Stimulated activated CD8-positive, alpha-beta memory T cell treated with anti-CD3 and anti-CD28 coated beads, Interleukin-15, amount 100 ng/mL, for 48 hours (primary cell): ENCODE results near the gene KIAA1671.

Source experiments
- DNase-seq, 2 donors: peaks; one replicate each; pipeline ENCODE4 v3.0.0-alpha.2; 2020; ENCODE audit warnings: low read depth in 2 of 2

KIAA1671 gene

GRCh38 chr22:25014896-25015755, 62.6 kb downstream of the KIAA1671 start:
- DNase-seq: no peak

GRCh38 chr22:25016311-25016710, 63.8 kb downstream of the KIAA1671 start:
- DNase-seq: no peak

GRCh38 chr22:25018009-25018408, 65.5 kb downstream of the KIAA1671 start:
- no peak for DNase-seq

GRCh38 chr22:25019427-25020184, 67.1 kb downstream of the KIAA1671 start:
- no peak for DNase-seq

GRCh38 chr22:25021409-25021808, 68.9 kb downstream of the KIAA1671 start:
- DNase-seq: no peak

- no peak for DNase-seq
Observed at GRCh38 chr22:25021976-25022711, 69.6 kb downstream of the KIAA1671 start.

- DNase-seq: no peak
Observed at GRCh38 chr22:25023879-25024278, 71.4 kb downstream of the KIAA1671 start.

- DNase-seq: no peak
Observed at GRCh38 chr22:25024895-25025294, 72.4 kb downstream of the KIAA1671 start.

GRCh38 chr22:25025491-25026400, 73.2 kb downstream of the KIAA1671 start:
- no peak for DNase-seq

GRCh38 chr22:25027043-25027906, 74.8 kb downstream of the KIAA1671 start:
- DNase-seq: no peak

GRCh38 chr22:25027959-25028840, 75.7 kb downstream of the KIAA1671 start:
- DNase-seq: no peak

- no peak for DNase-seq
Observed at GRCh38 chr22:25028841-25029141, 76.3 kb downstream of the KIAA1671 start.

GRCh38 chr22:25029181-25029580, 76.7 kb downstream of the KIAA1671 start:
- no peak for DNase-seq

GRCh38 chr22:25030636-25031035, 78.1 kb downstream of the KIAA1671 start:
- no peak for DNase-seq

- no peak for DNase-seq
Observed at GRCh38 chr22:25032066-25032465, 79.5 kb downstream of the KIAA1671 start.

- no peak for DNase-seq
Observed at GRCh38 chr22:25035715-25036114, 83.2 kb downstream of the KIAA1671 start.

- no peak for DNase-seq
Observed at GRCh38 chr22:25038239-25038638, 85.7 kb downstream of the KIAA1671 start.

GRCh38 chr22:25038771-25039170, 86.3 kb downstream of the KIAA1671 start:
- DNase-seq: no peak

- no peak for DNase-seq
Observed at GRCh38 chr22:25039255-25039654, 86.7 kb downstream of the KIAA1671 start.
